Stimulated activated CD8-positive, alpha-beta memory T cell treated with anti-CD3 and anti-CD28 coated beads, Interleukin-12 subunit alpha, Interleukin-12 subunit beta, amount 100 ng/mL, for 24 hours (primary cell): ENCODE results near the gene LRRC41.
"Not testable (repeated sequence)": the region's sequence is repeated elsewhere in the genome, so short reads cannot be mapped to it uniquely, and the experiment has no call there.

Source experiments
- DNase-seq: peaks from one replicate; pipeline ENCODE4 v3.0.0-alpha.2; 2020; ENCODE audit errors: extremely low read depth

The LRRC41 gene

GRCh38 chr1:46244656-46245371, 58.6 kb downstream of the LRRC41 start:
- no peak for DNase-seq

GRCh38 chr1:46243831-46244230, 59.6 kb downstream of the LRRC41 start:
- DNase-seq: not testable (repeated sequence)

- no peak for DNase-seq
Measured at GRCh38 chr1:46242918-46243317, 60.5 kb downstream of the LRRC41 start.

- not testable (repeated sequence) for DNase-seq
Measured at GRCh38 chr1:46241733-46242132, 61.7 kb downstream of the LRRC41 start.

- DNase-seq: not testable (repeated sequence)
Measured at GRCh38 chr1:46238865-46239264, 64.6 kb downstream of the LRRC41 start.

- DNase-seq: no peak
Measured at GRCh38 chr1:46236882-46237281, 66.5 kb downstream of the LRRC41 start.

GRCh38 chr1:46231231-46231630, 72.2 kb downstream of the LRRC41 start:
- not testable (repeated sequence) for DNase-seq
